ENCODE measurements around the gene ASCC2.
"Not testable (repeated sequence)": the region's sequence is repeated elsewhere in the genome, so short reads cannot be mapped to it uniquely, and the experiment has no call there.

ASCC2 gene

GRCh38 chr22:29767171-29768051 is 70.7 kb downstream of the ASCC2 start, which contains the start of gene UQCR10:
UQCR10 (plus strand) TSS chr22:29767369; CDS start chr22:29767399, 30 bp downstream.
- DNase-seq: peak; percentile 91 to 97 (median 95)
- intact Hi-C loops (cut with DNase I): no loop called here

GRCh38 chr22:29766632-29767170 is 71.4 kb downstream of the ASCC2 start, which contains the start of gene ZMAT5:
ZMAT5 (minus strand) TSS chr22:29767007; CDS start chr22:29748544, 18,463 bp downstream.
- peak; percentile 87 to 99 (median 96) for DNase-seq
- intact Hi-C loops (cut with DNase I): no loop called here

GRCh38 chr22:29765905-29766631 is 72.0 kb downstream of the ASCC2 start:
- intact Hi-C loops (cut with DNase I): no loop called here
- peak in 5 of 42 donors; percentile 7 to 28 (median 19) for DNase-seq

GRCh38 chr22:29762263-29762662 is 75.8 kb downstream of the ASCC2 start:
- peak in 2 of 42 donors; percentile 6 to 12 for DNase-seq
- intact Hi-C loops (cut with DNase I): no loop called here

- intact Hi-C loops (cut with DNase I): no loop called here
- DNase-seq: no peak
Observed at GRCh38 chr22:29758959-29759358, 79.1 kb downstream of the ASCC2 start.

- DNase-seq: no peak
- intact Hi-C loops (cut with DNase I): no loop called here
Observed at GRCh38 chr22:29758068-29758622, 79.9 kb downstream of the ASCC2 start.

GRCh38 chr22:29757096-29757495 is 81.0 kb downstream of the ASCC2 start:
- intact Hi-C loops (cut with DNase I): no loop called here
- DNase-seq: no peak

- intact Hi-C loops (cut with DNase I): no loop called here
- DNase-seq: no peak
Observed at GRCh38 chr22:29756341-29756740, 81.7 kb downstream of the ASCC2 start.

GRCh38 chr22:29755889-29756288 is 82.2 kb downstream of the ASCC2 start:
- no peak for DNase-seq

GRCh38 chr22:29754658-29755395 is 83.2 kb downstream of the ASCC2 start:
- intact Hi-C loops (cut with DNase I); DNase-seq: not testable (repeated sequence)

More at GRCh38 chr22:29755889-29756288, 82.2 kb downstream of the ASCC2 start:
- intact Hi-C loops (cut with DNase I): no loop called here

- intact Hi-C loops (cut with DNase I): no loop called here
- no peak for DNase-seq
Observed at GRCh38 chr22:29753808-29754657, 84.0 kb downstream of the ASCC2 start.

- no peak for DNase-seq
Observed at GRCh38 chr22:29751669-29752068, 86.4 kb downstream of the ASCC2 start.

GRCh38 chr22:29750559-29751538 is 87.2 kb downstream of the ASCC2 start:
- intact Hi-C loops (cut with DNase I): no loop called here
- no peak for DNase-seq

More at GRCh38 chr22:29751669-29752068, 86.4 kb downstream of the ASCC2 start:
- intact Hi-C loops (cut with DNase I): no loop called here

- DNase-seq: no peak
- intact Hi-C loops (cut with DNase I): no loop called here
Observed at GRCh38 chr22:29750029-29750428, 88.0 kb downstream of the ASCC2 start.

- intact Hi-C loops (cut with DNase I): no loop called here
- DNase-seq: no peak
Observed at GRCh38 chr22:29748248-29748893, 89.7 kb downstream of the ASCC2 start.

- no peak for DNase-seq
- intact Hi-C loops (cut with DNase I): no loop called here
Observed at GRCh38 chr22:29747832-29748231, 90.2 kb downstream of the ASCC2 start.
